B cell (primary cell): ENCODE measurements around the gene CTNNA3. TPM values are rescaled to one million over a fixed set of nuclear protein-coding genes. Genes with fewer than 3 reads are reported as not detected.

ENCODE experiments used
- ATAC-seq: fragments of 200-7000 bp; cut with Tn5 transposase; one replicate; pipeline ENCODE4 v1.10.0; 2021; ENCODE audit warnings: low read depth, mild to moderate bottlenecking, moderate number of reproducible peaks, moderate library complexity
- CTCF ChIA-PET: fragments of 350-600 bp; sonication (Branson Sonifier 250); formaldehyde crosslinking; loops from one replicate; lab custom pipeline; 2021; ENCODE audit warnings: antibody characterized with exemption, inconsistent platforms; lab: Charles Lee
- POLR2A ChIA-PET: fragments of 350-600 bp; sonication (Branson Sonifier 250); formaldehyde crosslinking; loops from one replicate; lab custom pipeline; 2021; ENCODE audit warnings: antibody characterized with exemption; lab: Charles Lee
- DNase-seq: peaks from one replicate; pipeline ENCODE4 v3.0.0; 2013
- H2AFZ ChIP-seq: 2 replicates; pipeline ENCODE4 v1.6.1; 2012; ENCODE audit warnings: mild to moderate bottlenecking, low read depth, low read length; ENCODE audit not compliant: insufficient read depth, poor library complexity, severe bottlenecking
- H3K27ac ChIP-seq, 2 donors: 1 replicate in 1 of 2; 2 replicates in 1 of 2; pipeline ENCODE4 v1.5.1; 2012 to 2013; ENCODE audit warnings: low read length in 2 of 2, mild to moderate bottlenecking in 2 of 2, moderate library complexity in 1 of 2
- H3K27me3 ChIP-seq, 4 experiments: fragments of 200-600 bp in 1 of 4; sonication (generic) in 1 of 4; replicated peaks in 1 of 4; 1 replicate in 2 of 4; 2 replicates in 2 of 4; pipeline versions ENCODE4 v1.6.1 to v1.7.0; 2013 to 2016; ENCODE audit warnings: low read length in 3 of 4, mild to moderate bottlenecking in 2 of 4, mixed read lengths in 1 of 4, moderate library complexity in 1 of 4; ENCODE audit not compliant: insufficient read depth in 4 of 4, control insufficient read depth in 3 of 4; ENCODE audit errors: control extremely low read depth in 1 of 4
- H3K36me3 ChIP-seq, 2 experiments: replicated peaks in 1 of 2; 1 replicate in 1 of 2; 2 replicates in 1 of 2; pipeline versions ENCODE4 v1.6.1 to v1.7.1; 2013; ENCODE audit warnings: low read length in 1 of 2; ENCODE audit not compliant: insufficient read depth in 2 of 2, control insufficient read depth in 1 of 2; ENCODE audit errors: control extremely low read depth in 1 of 2, extremely low read depth in 1 of 2
- H3K4me1 ChIP-seq, 2 donors: fragments of 200-600 bp in 1 of 2; sonication (generic) in 1 of 2; 1 replicate in 1 of 2; 2 replicates in 1 of 2; pipeline versions ENCODE4 v1.5.1 to v1.6.1; 2013 to 2017; ENCODE audit warnings: low read length in 2 of 2; ENCODE audit not compliant: control insufficient read depth in 2 of 2, insufficient read depth in 2 of 2
- H3K4me2 ChIP-seq: replicated peaks from 2 replicates; pipeline ENCODE3; 2012; ENCODE audit warnings: mild to moderate bottlenecking, low read depth, low read length; ENCODE audit not compliant: poor library complexity, severe bottlenecking
- H3K4me3 ChIP-seq, 5 experiments: fragments of 200-600 bp in 1 of 5; sonication (generic) in 1 of 5; 1 replicate in 3 of 5; 2 replicates in 2 of 5; pipeline versions ENCODE4 v1.5.1 to v1.7.0; 2011 to 2016; ENCODE audit warnings: low read length in 4 of 5, mild to moderate bottlenecking in 4 of 5, low read depth in 2 of 5, control low read depth in 1 of 5, moderate library complexity in 1 of 5; ENCODE audit not compliant: insufficient read depth in 1 of 5; ENCODE audit errors: control extremely low read depth in 1 of 5, extremely low read depth in 1 of 5
- H3K79me2 ChIP-seq: fragments of 200-600 bp; sonication (generic); one replicate; pipeline ENCODE4 v1.6.0; 2016; ENCODE audit warnings: low read length; ENCODE audit not compliant: control insufficient read depth, insufficient read depth
- H3K9ac ChIP-seq: fragments of 200-600 bp; sonication (generic); 2 replicates; pipeline ENCODE4 v1.6.1; 2017; ENCODE audit warnings: mild to moderate bottlenecking, low read length, moderate library complexity
- H3K9me3 ChIP-seq, 3 donors: one replicate each; pipeline versions ENCODE4 v1.6.1 to v1.7.1; 2013; ENCODE audit warnings: low read length in 2 of 3; ENCODE audit not compliant: control insufficient read depth in 2 of 3, insufficient read depth in 1 of 3; ENCODE audit errors: control extremely low read depth in 1 of 3
- H4K20me1 ChIP-seq: 2 replicates; pipeline ENCODE4 v1.6.0; 2012; ENCODE audit warnings: mild to moderate bottlenecking, low read length; ENCODE audit not compliant: insufficient read depth, control insufficient read depth, poor library complexity, severe bottlenecking
- H3K27ac Mint-ChIP-seq: one replicate; pipeline ENCODE4 v1.8.0; 2021; ENCODE audit warnings: mixed read lengths
- H3K27me3 Mint-ChIP-seq: one replicate; pipeline ENCODE4 v1.8.0; 2021; ENCODE audit warnings: mixed read lengths
- H3K4me1 Mint-ChIP-seq: one replicate; pipeline ENCODE4 v1.8.0; 2021; ENCODE audit warnings: mixed read lengths
- H3K4me3 Mint-ChIP-seq: one replicate; pipeline ENCODE4 v1.8.0; 2021; ENCODE audit warnings: mixed read lengths
- H3K9me3 Mint-ChIP-seq: one replicate; pipeline ENCODE4 v1.8.0; 2022; ENCODE audit warnings: mixed read lengths; ENCODE audit not compliant: insufficient read depth
- EZH2 ChIP-seq: IDR thresholded peaks from 2 replicates; pipeline ENCODE4 v1.6.1; 2012; ENCODE audit warnings: borderline replicate concordance, low read depth, mild to moderate bottlenecking, moderate library complexity, low read length; ENCODE audit not compliant: insufficient read depth, poor library complexity, severe bottlenecking
- WGBS: methylation state at CpG from one replicate; pipeline ENCODE4 v1.1.5; 2013; ENCODE audit warnings: missing lambda C conversion rate; ENCODE audit not compliant: insufficient coverage; 5-methylcytosine and 5-hydroxymethylcytosine counted together
- intact Hi-C: fragments of 100-400 bp; cut with micrococcal nuclease; formaldehyde crosslinking; loops from one replicate; pipeline ENCODE4 v1.10.0; 2022
- polyA plus RNA-seq: library from polyadenylated mRNA; depleted of rRNA; stranded (reverse); fragments of >200 nt; gene quantifications from 2 replicates; pipeline ENCODE4 v1.2.3, GENCODE V29; 2012
- total RNA-seq, 2 donors: library from RNA; stranded (reverse); fragments of 120-200 nt in 1 of 2; gene quantifications; 1 replicate in 1 of 2; 2 replicates in 1 of 2; pipeline versions ENCODE4 v1.2.3 to v1.2.4, GENCODE V29; 2013 to 2022
- TF ChIP-seq, protein P1 (sequence below): fragments of 200-600 bp; IDR thresholded peaks from one replicate; pipeline ENCODE4 v1.8.0; 2022; ENCODE audit warnings: antibody characterized with exemption, mild to moderate bottlenecking

The CTNNA3 gene
- total and polyA plus RNA-seq, 2 donors (not counting 1 experiment from before 2014, with no cell fraction given), result 0.01 TPM; not detected in 1

DNA sequence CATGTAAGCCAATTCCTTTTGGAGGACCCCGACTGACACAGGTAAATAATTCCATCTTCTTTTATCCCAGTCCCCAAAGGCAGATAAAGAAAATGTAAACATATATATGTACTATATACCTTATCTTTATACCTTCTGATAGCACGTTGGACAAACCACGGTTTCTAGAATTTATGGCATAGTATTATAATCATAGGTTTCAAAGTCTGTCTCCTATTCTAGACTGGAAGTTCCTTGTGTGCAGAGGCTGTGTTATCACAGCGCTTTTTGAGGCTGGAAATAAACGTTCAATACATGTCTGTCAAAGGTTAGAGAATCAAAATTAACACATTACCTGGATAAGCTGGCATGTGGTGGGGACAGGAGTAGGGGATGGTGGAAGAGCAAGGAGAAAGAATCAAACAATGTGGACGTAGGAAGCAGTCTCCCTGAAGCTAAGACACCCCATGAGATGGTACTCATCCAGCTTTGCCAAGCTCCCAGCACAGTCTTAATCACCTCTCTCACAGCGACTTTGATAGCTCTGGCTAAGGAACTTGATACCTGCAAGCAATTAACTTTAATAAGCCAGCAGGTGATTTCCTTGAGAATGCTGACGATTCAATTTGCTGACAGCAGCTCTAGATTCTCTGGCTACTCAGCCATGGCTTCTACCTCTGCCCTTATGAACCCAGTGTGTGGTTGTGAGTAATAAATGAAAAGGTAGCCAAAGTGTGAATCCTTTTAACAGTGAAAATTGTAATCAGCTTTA lies 978.6 kb downstream of the CTNNA3 start:
- Histone ChIP-seq H3K27me3 (no peaks in the 10 kb centered on the region), H3K79me2 (no peaks in the 10 kb centered on the region), H3K9ac (no peak overlapping the region), H4K20me1 (no peaks in the 10 kb centered on the region), H3K4me3 (no peak overlapping the region), H3K27ac (no peak overlapping the region), H2AFZ (no peak overlapping the region), H3K4me2 (no peak overlapping the region), H3K9me3 (peaks cover 0 to 4% (median 0%) of the 10 kb centered on the region in 3 donors), H3K36me3 (no peaks in the 10 kb centered on the region), H3K4me1 (no peaks in the 10 kb centered on the region)
- POLR2A ChIA-PET, result no interaction called here
- Mint-ChIP-seq H3K27ac (no peak overlapping the region), H3K4me3 (no peak overlapping the region), H3K27me3 (no peaks in the 10 kb centered on the region), H3K4me1 (no peaks in the 10 kb centered on the region), H3K9me3 (peaks cover 3% of the 10 kb centered on the region)
- ATAC-seq (no peak), DNase-seq (no peak)
- TF ChIP-seq, protein P1, sequence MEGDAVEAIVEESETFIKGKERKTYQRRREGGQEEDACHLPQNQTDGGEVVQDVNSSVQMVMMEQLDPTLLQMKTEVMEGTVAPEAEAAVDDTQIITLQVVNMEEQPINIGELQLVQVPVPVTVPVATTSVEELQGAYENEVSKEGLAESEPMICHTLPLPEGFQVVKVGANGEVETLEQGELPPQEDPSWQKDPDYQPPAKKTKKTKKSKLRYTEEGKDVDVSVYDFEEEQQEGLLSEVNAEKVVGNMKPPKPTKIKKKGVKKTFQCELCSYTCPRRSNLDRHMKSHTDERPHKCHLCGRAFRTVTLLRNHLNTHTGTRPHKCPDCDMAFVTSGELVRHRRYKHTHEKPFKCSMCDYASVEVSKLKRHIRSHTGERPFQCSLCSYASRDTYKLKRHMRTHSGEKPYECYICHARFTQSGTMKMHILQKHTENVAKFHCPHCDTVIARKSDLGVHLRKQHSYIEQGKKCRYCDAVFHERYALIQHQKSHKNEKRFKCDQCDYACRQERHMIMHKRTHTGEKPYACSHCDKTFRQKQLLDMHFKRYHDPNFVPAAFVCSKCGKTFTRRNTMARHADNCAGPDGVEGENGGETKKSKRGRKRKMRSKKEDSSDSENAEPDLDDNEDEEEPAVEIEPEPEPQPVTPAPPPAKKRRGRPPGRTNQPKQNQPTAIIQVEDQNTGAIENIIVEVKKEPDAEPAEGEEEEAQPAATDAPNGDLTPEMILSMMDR, result no peak
- TF ChIP-seq EZH2, result no peak
- intact Hi-C loops, result no loop called here
- WGBS, result 66% methylated on average over 2 of the region's 8 CpGs
- CTCF ChIA-PET, result no interaction called here

DNA sequence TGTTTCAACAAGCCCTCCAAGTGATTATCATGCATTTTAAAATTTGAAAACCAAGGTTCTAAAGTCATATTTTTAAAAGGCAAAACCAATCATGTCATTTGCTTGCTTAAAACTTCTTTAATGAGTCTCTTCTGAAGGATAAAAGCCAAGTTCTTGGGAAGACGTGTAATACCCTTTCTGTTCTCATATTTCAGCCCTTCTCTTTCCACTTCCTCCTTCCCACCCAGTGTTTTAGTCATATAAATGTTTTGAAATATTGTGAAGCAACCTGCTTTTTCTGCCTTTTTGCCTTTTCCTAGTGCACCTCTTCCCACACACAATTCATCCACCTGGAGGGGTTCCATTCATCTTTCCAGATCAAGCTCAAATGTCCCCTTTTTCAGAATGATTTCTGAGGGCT lies 981.3 kb downstream of the CTNNA3 start:
- H3K27ac ChIP-seq, result no peak overlapping the region
- H3K9me3 ChIP-seq, result no peaks in the 10 kb centered on the region
- H3K4me3 ChIP-seq, result no peak overlapping the region
- Mint-ChIP-seq H3K27ac (no peak overlapping the region), H3K4me1 (no peaks in the 10 kb centered on the region), H3K27me3 (no peaks in the 10 kb centered on the region), H3K9me3 (peaks cover 3% of the 10 kb centered on the region), H3K4me3 (no peak overlapping the region)
- TF ChIP-seq, protein P1, result no peak
- no peak for TF ChIP-seq EZH2
- ChIA-PET CTCF (no interaction called here), POLR2A (no interaction called here)
- no peaks in the 10 kb centered on the region for H4K20me1 ChIP-seq
- ATAC-seq (no peak), DNase-seq (no peak)
- H3K79me2 ChIP-seq, result no peaks in the 10 kb centered on the region
- H2AFZ ChIP-seq, result no peak overlapping the region
- WGBS, result no CpG with 5 or more reads among the region's 1 CpG
- no peak overlapping the region for H3K9ac ChIP-seq
- no peaks in the 10 kb centered on the region for H3K4me1 ChIP-seq
- no peaks in the 10 kb centered on the region for H3K36me3 ChIP-seq
- H3K27me3 ChIP-seq, result no peaks in the 10 kb centered on the region
- H3K4me2 ChIP-seq, result no peak overlapping the region
- intact Hi-C loops, result no loop called here
